Fibroblast of skin of scalp (primary cell): Measurements from ENCODE around the gene SLC3A2.

ENCODE experiments used
- DNase-seq: peaks from one replicate; pipeline ENCODE4 v3.0.0-alpha.2; 2013

SLC3A2 gene

DNA sequence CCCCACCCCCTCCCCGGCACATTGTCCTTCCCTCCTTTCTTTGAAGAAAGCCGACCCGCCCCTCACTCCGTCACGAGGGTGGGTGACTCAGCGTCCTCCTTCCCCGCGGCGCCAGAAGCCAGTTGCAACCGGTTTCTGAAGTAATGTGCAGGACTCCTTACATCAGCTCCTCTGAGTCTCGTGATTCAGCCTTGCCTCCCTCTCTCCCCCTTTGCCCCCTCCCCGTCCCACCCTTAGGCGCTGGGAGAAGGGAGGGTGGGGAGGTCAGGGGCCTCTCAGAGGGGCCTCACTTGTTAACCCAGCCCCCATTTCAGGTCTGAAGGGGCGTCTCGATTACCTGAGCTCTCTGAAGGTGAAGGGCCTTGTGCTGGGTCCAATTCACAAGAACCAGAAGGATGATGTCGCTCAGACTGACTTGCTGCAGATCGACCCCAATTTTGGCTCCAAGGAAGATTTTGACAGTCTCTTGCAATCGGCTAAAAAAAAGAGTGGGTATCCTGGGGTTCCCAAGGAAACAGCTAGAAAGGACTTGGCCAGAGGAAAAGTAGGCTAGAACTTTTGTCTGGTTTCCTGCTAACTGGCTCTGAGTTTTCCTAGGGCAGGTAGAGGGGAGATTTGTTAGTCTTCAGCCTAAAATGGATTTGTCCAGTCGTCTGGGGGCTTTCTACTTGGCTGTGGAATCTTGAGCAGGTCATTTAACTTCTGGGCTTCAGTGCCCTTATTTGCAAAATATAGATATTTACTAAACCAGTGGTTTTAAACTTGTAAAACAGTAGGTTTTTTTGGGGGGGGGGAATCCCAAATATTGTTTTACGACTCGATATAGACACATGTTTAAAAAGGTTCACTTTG, 1.1 kb downstream of the SLC3A2 start:
- peak; percentile 99 for DNase-seq

DNA sequence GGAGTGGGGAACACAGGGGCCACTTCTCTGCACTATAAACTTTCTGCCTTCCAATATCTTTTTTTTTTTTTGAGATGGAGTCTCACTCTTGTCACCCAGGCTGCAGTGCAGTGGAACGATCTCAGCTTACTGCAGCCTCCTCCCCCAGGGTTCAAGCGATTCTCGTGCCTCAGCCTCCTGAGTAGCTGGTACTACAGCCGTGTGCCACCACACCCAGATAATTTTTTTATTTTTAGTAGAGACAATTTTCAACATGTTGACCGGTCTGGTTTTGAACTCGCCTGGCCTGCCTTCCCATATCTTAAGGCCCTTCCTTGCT, 1.7 kb downstream of the SLC3A2 start:
- DNase-seq = no peak

DNA sequence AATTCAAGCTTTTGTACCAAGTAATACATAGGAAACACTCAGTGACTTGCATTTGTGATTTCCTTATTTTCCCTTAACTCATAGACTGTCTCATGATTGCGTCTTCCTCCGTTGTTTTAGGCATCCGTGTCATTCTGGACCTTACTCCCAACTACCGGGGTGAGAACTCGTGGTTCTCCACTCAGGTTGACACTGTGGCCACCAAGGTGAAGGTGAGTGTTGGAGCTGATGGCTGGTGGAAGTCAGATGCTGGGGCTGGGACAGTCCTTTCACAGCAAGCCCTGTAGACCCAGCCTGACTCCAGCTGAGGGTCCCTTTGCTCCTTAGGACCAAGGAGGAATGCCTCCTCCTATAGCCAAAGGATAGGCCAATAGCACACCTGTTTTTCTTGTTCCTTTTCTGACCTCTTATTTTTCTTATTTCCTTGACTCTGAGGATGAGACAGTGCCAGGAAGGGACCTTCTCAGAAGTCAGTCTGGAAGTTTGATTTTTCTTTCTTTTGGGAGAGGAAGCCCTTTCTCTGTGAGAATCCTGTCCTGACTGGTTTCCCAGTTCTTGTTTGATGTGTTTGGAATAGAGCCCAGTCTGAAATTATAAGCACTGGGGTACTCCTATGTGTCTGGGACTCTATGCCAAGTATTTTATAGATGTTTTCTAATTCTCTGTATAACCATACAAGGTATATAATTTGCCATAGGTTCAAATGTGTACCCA, 2.2 kb downstream of the SLC3A2 start:
- peak; percentile 31 for DNase-seq

DNA sequence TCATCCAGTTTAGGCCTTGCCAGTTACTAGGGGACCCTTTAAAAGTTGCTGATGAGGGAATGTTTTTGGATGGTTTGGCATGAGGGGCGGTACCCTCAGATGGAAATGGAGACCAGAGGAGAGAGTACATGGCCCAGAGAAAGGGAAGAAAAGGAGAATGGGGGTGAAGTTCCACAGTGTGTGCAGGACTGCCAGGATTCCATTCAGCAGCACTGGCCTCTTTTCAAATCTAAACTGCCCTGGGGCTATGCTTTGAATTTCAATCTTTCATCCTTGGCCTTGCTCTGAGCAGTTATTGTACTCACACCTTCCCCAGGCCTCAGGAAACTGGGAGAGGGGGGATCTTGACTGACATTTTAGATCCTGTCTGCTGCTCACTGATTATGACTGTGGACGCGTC, 3.0 kb downstream of the SLC3A2 start:
- DNase-seq = no peak

DNA sequence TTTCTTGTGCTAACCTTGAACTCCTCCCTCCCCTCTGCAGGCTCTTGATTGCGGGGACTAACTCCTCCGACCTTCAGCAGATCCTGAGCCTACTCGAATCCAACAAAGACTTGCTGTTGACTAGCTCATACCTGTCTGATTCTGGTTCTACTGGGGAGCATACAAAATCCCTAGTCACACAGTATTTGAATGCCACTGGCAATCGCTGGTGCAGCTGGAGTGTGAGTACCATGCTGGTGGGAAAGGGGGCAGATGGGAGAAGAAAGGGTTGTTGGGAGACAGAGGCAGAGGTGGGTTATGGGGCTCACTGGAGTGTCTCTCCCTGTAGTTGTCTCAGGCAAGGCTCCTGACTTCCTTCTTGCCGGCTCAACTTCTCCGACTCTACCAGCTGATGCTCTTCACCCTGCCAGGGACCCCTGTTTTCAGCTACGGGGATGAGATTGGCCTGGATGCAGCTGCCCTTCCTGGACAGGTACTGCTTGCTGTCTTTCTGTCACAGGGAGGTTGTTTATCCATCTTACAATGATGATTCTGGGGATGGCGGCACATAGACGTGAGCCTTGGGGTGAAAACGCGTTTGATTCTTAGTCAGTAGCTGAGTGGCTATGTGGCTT, 4.5 kb downstream of the SLC3A2 start:
- DNase-seq = no peak

DNA sequence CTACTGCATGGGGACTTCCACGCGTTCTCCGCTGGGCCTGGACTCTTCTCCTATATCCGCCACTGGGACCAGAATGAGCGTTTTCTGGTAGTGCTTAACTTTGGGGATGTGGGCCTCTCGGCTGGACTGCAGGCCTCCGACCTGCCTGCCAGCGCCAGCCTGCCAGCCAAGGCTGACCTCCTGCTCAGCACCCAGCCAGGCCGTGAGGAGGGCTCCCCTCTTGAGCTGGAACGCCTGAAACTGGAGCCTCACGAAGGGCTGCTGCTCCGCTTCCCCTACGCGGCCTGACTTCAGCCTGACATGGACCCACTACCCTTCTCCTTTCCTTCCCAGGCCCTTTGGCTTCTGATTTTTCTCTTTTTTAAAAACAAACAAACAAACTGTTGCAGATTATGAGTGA, 7.7 kb downstream of the SLC3A2 start:
- DNase-seq = no peak

DNA sequence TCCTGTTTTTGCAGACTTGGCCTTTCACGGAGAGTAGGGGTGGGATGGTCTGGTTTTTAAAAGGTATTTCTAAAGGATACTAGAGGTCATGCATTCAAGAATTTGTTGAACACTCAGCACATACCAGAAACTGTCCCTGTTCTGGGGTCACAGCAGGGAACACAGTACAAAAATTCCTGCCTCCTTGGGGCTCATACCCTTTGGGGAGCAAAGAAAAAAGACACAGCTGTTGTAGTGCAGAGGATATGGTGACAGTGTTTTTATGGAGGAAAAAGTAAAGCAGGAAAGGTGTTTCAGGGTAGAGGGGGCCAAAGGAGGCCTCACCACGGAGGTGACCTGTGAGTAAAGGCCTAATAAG, 8.4 kb downstream of the SLC3A2 start:
- no peak for DNase-seq

DNA sequence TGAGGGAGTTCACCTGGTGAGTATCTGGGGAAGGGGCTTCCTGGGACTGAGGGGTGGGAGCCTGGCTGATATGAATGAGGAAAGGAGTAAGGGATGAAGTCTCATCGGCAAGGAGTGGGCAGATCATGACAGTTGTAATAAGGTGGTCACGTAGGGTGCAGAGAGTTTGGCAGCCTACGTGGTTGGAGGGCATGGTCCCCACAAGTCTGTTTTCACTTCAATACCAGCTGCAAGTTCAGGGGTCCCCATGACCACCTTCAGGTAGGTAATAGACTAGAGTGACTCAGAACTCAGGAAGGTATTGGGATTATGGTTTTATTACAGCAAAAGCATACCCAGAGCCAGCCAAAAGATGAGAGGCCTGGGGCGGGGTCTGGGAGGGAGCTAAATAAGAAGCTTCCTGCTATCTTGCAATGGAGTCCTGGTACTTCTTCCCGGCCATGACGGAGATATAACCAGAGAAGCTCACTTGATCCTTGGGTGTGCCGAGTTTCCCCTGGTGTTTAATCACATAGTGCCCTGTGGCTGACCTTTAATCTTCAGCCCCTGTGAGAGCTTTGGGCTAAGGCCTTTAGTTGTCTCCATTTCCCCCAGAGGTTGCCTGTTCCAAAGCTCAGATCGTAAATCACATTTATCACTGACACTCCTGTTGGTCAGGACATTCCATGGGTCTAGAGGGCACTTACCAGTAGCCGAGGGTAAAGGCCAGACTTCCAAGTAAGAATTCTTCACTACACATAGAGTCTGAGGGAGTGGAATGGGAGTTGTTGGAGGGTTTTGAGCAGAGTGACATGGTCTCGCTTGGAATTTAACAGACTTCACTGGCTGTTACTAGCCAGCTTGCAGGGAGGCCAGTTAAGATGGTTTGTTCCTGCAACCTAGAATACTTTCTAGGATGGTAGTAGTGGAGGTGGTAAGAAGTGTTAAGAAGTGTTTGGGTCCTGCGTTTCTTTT, 9.1 kb downstream of the SLC3A2 start:
- DNase-seq = peak; percentile 36

DNA sequence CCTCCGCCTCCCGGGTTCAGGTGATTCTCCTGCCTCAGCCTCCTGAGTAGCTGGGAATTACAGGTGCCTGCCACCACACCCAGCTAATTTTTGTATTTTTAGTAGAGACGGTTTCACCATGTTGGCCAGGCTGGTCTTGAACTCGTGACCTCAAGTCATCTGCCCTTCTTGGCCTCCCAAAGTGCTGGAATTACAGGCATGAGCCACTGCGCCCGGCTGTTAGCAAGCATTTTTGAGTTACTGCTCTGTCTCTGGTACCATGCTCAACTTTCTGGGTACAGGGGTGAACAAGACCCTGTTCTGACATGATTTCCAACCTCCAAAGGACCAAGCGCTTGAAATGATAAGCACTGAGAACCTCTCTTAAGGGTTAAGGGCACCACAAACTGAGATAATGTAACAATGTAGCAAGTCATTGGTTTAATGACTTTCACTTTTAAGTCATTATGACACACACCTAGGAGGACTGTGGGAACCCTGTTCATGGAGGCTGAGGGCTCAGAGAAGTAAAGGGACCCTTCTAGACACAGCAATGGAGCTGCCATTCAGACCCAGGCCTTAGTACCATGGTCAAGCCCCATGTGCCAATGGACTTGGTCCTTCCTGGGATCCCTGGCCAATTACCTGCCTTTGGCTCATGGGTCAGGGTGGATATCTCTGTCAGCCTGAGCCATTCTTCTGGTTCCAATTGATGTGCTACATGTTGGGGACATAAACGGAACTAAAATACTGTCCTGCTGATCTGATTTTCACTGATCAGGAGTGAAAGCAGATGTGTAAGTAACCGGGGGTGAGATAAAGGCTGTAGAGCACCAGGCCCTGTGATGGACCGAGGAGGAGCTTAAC, 11.6 kb downstream of the SLC3A2 start:
- no peak for DNase-seq

DNA sequence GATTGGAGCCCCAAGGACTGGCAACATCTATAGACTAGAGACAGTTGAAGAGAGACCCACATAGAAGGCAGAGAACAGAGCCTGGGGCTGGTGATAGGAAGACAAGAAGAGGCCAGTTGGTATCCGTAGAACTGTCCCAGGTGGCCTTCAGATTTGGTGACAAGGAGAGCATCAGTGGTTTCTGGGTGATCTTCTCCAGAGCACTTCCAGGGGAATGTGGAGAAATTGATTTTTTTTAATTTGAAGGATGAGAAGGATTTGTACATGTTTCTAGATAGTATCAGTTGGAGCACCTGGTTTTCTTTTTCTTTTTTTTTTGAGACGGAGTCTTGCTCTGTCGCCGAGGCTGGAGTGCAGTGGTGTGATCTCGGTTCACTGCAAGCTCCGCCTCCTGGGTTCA, 14.8 kb downstream of the SLC3A2 start:
- DNase-seq = no peak

DNA sequence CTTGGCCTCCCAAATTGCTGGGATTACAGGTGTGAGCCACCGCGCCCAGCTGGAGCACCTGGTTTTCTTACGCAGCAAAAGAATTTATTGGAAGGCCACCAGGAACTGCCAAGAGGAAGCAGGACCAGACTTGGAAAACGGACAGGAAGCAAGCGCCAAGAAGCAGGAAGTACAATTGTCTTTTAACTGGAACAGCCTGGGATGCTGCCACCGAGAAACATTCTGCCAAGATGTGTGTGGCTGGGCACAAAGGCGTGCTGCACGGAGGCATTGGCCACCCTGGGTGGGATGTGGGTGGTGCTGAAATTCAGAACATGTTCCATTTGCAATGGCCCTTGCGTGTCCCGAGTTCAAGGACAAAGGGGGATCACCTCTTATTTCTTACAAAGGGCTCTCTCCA, 15.4 kb downstream of the SLC3A2 start:
- DNase-seq = no peak

DNA sequence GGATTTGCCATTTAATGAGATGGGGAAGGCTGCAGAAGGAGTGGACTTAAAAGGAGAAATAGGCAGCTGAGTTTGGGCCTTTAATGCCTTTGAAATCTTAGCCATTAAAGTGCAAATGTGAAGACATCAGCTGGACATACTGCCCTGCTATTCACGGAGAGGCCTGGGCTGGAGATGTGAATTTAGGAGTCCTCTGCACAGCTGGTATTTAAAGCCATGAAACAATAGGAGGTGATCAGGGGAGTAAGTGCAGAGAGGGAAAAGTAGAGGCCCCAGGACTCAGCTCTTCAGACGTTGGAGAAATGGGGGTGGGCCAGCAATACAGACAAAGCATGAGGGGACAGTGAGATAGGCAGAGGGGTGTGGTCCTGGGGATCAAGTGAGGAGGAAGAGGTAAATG, 16.6 kb downstream of the SLC3A2 start:
- no peak for DNase-seq

DNA sequence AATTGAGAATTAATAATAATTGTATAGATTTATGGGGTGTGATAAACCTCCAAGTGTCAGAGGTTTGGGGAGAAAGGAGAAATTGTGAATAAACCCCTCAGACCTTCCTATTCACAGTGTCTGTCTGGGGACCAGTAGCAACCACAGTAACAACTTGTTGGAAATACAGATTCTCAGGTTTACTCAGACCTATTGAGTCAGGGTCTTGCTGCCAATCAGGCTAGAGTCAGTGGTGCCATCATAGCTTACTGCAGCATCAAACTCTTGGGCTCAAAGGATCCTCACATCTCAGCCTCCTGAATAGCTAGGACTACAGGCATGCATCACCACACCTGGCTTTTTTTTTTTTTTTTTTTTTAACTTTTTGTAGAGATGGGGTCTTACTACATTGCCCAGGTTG, 17.3 kb downstream of the SLC3A2 start:
- no peak for DNase-seq

DNA sequence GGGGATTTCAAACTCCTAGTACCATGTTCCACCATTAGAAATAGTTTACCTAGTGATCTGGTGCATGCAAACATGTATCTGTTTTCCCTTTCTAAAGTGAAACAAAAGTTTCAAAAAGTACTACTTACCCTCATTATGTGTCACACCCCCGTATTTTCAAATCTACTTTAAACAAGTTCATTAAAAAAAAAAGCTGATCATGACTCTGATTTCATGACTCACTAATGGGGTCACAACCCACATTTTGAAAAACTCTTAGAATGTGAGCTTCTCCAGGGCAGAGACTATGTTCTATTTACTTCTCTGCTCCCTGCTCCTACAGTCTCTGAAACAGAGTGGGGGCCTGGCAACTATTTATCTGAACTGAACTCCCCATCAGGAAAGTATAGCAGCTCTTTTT, 22.2 kb downstream of the SLC3A2 start:
- no peak for DNase-seq

DNA sequence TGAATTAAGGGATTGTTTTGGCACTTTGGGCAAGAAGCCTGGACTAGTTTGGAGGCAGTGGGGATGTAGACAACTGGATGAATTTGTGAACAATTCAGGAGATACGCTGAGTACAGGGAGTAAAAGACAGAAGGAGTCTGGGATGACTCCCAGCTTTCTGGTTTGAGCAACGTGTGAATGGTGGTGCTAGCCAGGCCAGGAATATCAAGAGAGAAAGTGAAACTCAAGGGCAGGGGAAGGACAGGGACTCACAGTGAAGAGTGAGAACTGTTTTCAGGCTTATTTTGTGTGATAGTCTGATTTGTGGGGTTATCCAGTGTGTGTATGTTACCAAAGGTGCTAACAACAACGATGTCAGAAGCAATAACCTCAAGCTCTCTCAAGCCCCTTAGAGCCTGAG, 24.6 kb downstream of the SLC3A2 start:
- no peak for DNase-seq

DNA sequence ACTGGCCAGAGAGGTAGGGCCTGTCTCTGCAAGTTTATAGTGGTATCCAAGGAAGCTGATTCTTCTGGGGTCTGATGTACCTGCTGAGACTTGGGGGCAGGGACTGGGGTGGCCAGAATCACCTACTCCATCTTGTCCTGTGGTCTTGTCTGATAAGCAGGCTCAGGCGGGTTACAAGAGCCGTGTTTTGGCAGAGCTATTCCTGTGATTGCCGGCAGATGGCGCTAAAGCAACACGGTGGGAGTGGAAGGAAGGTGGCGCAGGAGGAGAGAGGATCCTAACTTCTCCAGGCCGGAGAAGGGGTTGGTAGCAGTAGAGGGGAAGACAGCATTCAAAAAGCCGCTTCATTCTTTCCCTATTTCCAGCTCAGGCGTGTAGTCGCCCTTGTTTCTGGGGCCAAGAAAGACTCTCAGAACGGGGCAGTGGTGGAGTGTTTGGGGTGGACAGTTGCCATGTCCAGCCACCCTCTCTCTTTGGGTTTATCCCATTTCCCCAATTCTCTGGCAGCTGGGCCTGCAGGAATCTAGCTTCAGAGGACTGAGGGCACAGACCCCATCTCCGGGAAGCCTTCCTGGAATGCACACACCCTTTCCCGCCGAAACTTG, 25.3 kb downstream of the SLC3A2 start:
- peak; percentile 76 for DNase-seq

DNA sequence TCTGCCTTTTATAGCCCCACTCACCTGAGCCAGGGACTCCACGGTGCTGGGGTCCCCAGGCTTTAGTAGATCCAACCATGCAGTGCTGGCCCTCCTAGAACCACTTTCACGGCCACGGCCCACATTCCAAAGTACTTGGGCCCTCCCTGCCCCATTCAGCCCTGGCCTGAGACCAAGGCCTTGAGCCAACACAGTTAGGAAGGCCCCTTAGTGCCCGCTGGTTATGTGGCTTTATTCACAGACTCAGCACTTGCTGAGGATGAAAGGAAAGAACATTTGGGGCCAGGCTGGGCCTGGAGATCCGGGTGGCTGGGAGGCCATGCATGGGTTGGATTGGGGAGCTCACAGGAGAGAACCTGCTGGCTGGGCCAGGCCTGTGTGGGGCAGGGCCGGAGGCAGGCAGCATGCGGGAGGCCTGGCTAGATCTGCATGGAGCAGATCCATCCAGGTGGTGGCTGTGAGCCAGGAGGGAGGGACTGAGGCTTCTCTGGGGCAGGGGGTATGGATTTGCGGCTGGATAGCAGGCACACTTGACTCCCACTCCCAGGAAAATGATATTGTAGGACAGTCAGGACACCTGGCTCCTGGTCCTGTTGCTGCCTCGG, 27.9 kb downstream of the SLC3A2 start:
- DNase-seq = no peak

DNA sequence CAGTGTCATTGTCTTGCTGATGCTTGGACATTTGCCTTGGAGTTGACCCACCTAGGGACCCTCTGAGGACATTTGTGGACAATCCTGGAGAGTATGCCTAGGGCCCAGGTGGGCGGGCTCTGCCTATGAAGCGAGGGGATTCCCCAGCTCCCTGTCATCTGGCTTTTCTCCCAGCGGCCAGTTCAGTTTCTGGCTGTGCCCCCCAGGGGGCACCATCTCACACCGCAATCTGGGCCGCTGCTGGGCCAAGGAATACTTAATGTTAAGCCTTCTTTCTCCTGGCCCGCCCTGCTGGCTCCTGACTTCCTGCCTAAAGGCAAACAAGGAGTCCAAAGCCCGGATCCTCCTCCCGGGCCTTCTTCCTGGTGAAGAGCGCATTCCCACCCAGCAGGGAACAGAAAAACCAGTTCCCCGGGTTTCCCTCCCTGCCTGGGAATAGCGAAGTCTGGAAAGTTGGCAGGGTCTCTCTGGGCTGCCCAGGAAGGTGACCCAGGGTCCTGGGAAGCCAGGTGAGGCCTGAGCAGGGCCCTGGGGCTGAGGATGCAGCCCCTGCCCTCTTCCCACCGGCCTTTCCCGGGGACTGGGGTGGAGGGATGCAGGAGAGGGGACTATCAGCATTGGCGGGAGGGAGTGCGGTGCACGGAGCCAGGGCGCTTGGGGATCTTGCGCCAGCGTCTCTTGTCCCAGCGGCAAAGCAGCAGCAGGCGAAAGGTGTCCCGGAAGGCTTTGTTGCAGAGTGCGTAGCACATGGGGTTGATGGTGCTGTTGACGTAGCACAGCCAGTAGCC, 28.6 kb downstream of the SLC3A2 start:
- DNase-seq = peak; percentile 80

DNA sequence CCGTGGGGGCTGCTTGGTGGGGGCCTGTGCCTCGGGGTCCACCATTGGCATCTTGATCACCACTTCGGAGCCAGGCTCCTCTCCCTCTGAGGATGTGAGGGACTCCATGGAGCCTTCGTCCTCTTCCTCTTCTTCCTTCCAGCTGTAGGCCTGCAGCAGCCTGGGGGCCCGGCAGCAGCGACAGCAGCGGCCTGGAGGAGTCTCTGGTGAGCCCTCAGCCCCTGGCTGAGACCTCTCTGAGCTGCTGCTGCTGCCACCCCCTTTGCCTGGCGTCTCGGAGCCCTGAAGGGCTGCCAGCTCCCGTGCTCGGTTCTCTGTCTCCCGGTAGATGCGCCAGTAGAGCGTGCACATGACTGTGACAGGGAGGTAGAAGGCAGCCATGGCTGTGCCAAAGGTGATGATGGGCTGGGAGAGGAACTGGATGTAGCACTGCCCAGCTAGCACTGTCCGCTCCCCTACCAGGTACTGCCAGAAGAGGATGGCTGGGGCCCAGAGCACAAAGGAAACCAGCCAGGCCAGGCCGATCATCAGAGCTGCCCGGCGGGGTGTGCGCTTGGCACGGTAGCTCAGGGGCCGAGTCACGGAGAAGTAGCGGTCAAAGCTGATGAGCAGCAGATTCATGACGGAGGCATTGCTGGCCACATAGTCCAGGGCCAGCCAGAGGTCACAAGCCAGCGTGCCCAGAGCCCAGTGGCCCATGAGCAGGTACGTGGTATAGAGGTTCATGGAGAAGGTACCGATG, 29.6 kb downstream of the SLC3A2 start:
- no peak for DNase-seq
